ELF-1 (cell line): Measurements from ENCODE around the gene HMGN1.

Experiments
- DNase-seq: peaks from one replicate; pipeline ENCODE4 v3.0.0-alpha.2; 2016; ENCODE audit warnings: low read depth, low spot score

The HMGN1 gene

GRCh38 chr21:39332175-39332574 lies 16.7 kb downstream of the HMGN1 start:
- peak; percentile 55 for DNase-seq

GRCh38 chr21:39330001-39330400 lies 18.9 kb downstream of the HMGN1 start:
- no peak for DNase-seq

GRCh38 chr21:39327727-39328126 lies 21.2 kb downstream of the HMGN1 start:
- DNase-seq, result no peak

DNA sequence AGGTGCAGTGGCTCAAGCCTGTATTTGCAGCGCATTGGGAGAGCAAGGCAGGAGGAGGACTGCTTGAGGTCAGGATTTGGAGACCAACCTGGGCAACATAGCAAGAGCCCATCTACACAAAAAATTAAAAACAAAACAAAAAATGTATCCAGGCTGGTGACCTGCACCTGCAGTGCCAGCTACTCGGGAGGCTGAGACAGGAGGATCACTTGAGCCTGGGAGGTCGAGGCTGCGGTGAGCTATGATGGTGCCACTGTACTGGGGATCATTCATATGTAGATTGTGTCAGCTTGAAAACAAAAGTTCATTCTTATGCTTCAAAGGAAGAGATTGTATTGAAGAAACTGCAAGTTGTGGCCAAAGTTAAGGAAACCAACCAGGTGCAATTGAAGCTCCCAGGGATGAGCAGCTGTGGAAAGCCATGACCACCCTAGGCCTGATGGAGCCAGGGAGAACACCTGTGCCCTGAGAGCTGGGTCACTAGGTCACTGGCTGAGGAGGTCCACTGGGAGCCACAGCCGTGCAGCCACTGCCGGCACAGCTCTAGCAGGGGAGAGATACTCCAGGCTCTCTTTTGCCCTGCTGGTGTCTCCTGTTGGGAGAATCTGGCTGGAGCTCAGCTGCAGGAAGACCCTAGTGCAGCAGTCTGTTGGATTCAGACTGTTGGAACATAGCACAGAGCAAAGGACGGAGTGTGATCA lies 22.1 kb downstream of the HMGN1 start:
- peak; percentile 26 for DNase-seq

- no peak for DNase-seq
These were observed 23.4 kb downstream of the HMGN1 start for GRCh38 chr21:39325458-39325857.

DNA sequence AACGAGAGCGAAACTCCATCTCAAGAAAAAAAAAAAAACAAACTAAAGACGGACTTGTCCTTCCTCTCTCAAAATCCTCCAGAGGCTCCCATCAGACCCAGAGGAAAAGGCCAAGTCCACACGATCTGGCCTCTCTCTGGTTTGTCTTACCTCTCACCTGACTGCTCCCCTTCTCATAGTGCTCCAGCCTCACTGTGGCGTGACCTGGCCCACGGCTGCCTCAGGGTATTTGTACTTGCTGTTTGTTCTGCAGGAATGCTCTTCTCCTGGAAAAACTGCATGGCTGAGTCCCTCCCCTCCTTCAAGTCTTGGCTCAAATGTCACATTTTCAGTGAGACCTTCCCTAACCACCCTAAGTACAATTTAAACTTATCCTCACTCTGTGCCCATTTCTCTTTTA lies 27.5 kb downstream of the HMGN1 start:
- peak; percentile 78 for DNase-seq

DNA sequence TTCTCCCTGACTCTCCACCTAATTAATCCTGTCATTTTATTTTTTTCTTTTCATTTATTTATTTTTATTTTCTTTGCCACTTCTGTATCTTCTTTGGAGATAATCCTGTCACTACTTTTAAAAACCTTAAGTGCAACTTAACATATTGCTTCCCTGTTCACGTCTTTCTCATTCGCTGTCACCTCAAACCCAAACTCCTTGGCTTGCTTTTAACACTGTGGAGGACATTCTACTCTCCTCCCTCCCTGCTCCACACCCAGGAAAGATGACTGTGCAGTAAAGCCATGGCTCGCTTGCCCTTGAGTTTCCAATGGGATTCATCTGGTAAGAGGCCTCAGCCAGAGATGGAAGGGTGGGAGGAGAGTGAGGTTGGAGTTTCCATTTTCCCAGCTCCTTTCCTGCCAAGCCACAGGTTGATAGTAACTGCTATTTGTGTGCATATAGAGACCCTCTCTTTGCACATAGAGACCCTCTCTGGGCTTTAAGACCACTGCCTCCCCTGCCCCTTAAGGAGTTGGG lies 29.0 kb downstream of the HMGN1 start:
- no peak for DNase-seq

- no peak for DNase-seq
These were observed 29.6 kb downstream of the HMGN1 start for GRCh38 chr21:39319251-39319756.

- no peak for DNase-seq
These were observed 30.6 kb downstream of the HMGN1 start for GRCh38 chr21:39318091-39318959.

GRCh38 chr21:39317134-39318090 lies 31.5 kb downstream of the HMGN1 start:
- peak; percentile 49 for DNase-seq

GRCh38 chr21:39316729-39317128 lies 32.2 kb downstream of the HMGN1 start:
- no peak for DNase-seq

- DNase-seq, result no peak
These were observed 33.1 kb downstream of the HMGN1 start for GRCh38 chr21:39315603-39316445.

- DNase-seq, result no peak
These were observed 34.5 kb downstream of the HMGN1 start for GRCh38 chr21:39314143-39315027.

DNA sequence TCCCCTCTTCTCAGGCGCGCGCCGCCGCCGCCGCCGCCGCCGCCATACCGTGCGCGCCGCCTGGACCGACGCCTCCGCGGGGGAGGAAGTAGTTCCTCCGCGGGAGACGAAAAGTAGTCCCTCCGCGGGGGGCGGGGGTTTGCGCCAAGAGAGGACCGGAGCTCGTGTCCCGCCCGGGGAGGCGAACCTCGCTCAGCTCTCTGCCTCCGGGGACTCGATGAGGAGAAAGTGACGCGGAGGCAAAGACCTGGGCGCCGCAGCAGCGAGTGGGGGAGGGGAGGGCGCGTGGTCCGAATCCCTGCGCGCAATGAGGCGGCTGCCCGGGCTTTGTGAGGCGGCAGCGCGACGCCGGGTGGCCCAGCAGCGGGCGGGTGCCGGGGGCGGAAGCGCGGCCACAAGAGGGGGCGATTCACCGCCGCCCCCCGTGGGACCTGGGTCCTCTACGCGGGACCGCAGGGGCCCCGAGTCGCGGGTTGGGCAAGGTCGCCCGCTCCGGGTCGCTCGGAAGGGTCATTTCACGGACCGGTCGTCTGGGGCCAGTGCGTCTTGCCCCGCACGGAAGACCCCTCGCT lies 35.2 kb downstream of the HMGN1 start, which contains the start of gene BRWD1:
Gene BRWD1 (minus strand): TSS at position 62 of the 572 bp plus-strand sequence. CDS start 141 bp downstream, outside the sequence.
- DNase-seq, result peak; percentile 92

GRCh38 chr21:39313042-39313570 lies 35.8 kb downstream of the HMGN1 start:
- peak; percentile 30 for DNase-seq

- DNase-seq, result peak; percentile 95
These were observed 36.5 kb downstream of the HMGN1 start for GRCh38 chr21:39312112-39313041.

DNA sequence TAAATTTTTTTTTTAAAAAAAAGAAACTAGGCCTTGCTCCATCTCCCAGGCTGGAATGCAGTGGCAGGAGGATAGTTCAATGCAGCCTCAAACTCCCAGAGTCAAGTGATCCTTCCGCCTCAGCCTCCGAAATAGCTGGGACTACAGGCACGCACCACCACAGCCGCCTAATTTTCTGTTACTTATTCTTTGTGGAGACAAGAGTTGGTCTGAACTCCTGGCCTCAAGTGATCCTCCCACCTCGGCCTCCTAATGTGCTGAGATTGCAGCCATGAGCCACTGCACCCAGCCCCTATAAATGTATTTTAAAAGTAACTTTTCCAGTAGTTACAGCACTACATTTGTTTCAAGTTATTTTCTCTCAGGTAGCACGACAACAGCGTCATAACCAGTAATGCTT lies 37.7 kb downstream of the HMGN1 start:
- no peak for DNase-seq
